KMS-11 (cell line): ENCODE data around the gene USH2A.

Experiments used
- H2AFZ ChIP-seq: fragments of 200-600 bp; sonication (generic); 2 replicates; pipeline ENCODE4 v1.6.1; 2016; ENCODE audit warnings: antibody characterized with exemption, mixed run types, low read depth
- H3K27ac ChIP-seq: fragments of 200-600 bp; sonication (generic); 2 replicates; pipeline ENCODE4 v1.6.1; 2016; ENCODE audit warnings: mild to moderate bottlenecking, mixed run types
- H3K27me3 ChIP-seq: fragments of 200-600 bp; sonication (generic); 2 replicates; pipeline ENCODE4 v1.6.1; 2017; ENCODE audit warnings: mild to moderate bottlenecking, low read depth, mixed run types, moderate library complexity; ENCODE audit not compliant: insufficient read depth
- H3K36me3 ChIP-seq: fragments of 200-600 bp; sonication (generic); 2 replicates; pipeline ENCODE4 v1.6.1; 2017; ENCODE audit warnings: mild to moderate bottlenecking, mixed run types; ENCODE audit not compliant: insufficient read depth
- H3K4me1 ChIP-seq: fragments of 200-600 bp; sonication (generic); 2 replicates; pipeline ENCODE4 v1.6.1; 2016; ENCODE audit warnings: mild to moderate bottlenecking, low read depth, mixed run types; ENCODE audit not compliant: poor library complexity, severe bottlenecking
- H3K4me2 ChIP-seq: fragments of 200-600 bp; sonication (generic); 2 replicates; pipeline ENCODE4 v1.7.0; 2016; ENCODE audit warnings: mild to moderate bottlenecking, mixed run types
- H3K4me3 ChIP-seq: fragments of 200-600 bp; sonication (generic); IDR thresholded peaks from 2 replicates; pipeline ENCODE4 v1.6.1; 2017; ENCODE audit warnings: low read depth, low read length, mixed read lengths; ENCODE audit not compliant: insufficient read depth
- H3K79me2 ChIP-seq: fragments of 200-600 bp; sonication (generic); 2 replicates; pipeline ENCODE4 v1.6.1; 2016; ENCODE audit warnings: low read depth, mixed run types; ENCODE audit not compliant: insufficient read depth
- H3K9ac ChIP-seq: fragments of 200-600 bp; sonication (generic); 2 replicates; pipeline ENCODE4 v1.6.1; 2016; ENCODE audit warnings: mild to moderate bottlenecking, mixed run types
- H4K20me1 ChIP-seq: fragments of 200-600 bp; sonication (generic); 2 replicates; pipeline ENCODE4 v1.6.1; 2016; ENCODE audit warnings: mild to moderate bottlenecking, mixed run types; ENCODE audit not compliant: insufficient read depth
- TF ChIP-seq, protein P1 (sequence below): fragments of 200-600 bp; sonication (generic); conservative IDR thresholded peaks from 2 replicates; pipeline ENCODE4 v1.6.1; 2017; ENCODE audit warnings: low read depth, mild to moderate bottlenecking, antibody characterized with exemption, low read length, moderate library complexity, mixed read lengths

USH2A gene

DNA sequence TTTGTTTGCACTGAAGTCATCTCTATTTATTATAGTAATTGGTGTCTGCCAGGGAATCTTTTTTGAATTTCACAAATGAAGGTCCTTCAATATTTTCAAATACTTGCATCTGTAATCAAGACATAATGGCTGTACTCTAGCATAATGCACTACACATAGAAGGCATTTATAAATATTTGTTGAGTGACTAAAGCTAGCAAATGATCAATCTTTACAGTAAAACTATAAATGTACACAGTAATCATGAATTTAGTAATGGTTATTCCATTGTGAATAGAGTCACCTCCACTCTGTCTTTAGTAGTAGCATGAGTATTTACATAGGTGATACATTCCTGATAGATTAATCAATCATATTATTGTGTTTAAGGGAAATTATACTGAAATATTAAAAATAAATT, 119.6 kb downstream of the USH2A start:
- Histone ChIP-seq H3K27me3 (no peaks in the 10 kb centered on the region), H2AFZ (no peak overlapping the region), H3K27ac (no peak overlapping the region), H3K4me1 (no peaks in the 10 kb centered on the region), H3K4me2 (no peak overlapping the region), H3K9ac (no peak overlapping the region), H3K36me3 (no peaks in the 10 kb centered on the region), H4K20me1 (no peaks in the 10 kb centered on the region), H3K79me2 (no peaks in the 10 kb centered on the region), H3K4me3 (no peak overlapping the region)
- TF ChIP-seq, protein P1, sequence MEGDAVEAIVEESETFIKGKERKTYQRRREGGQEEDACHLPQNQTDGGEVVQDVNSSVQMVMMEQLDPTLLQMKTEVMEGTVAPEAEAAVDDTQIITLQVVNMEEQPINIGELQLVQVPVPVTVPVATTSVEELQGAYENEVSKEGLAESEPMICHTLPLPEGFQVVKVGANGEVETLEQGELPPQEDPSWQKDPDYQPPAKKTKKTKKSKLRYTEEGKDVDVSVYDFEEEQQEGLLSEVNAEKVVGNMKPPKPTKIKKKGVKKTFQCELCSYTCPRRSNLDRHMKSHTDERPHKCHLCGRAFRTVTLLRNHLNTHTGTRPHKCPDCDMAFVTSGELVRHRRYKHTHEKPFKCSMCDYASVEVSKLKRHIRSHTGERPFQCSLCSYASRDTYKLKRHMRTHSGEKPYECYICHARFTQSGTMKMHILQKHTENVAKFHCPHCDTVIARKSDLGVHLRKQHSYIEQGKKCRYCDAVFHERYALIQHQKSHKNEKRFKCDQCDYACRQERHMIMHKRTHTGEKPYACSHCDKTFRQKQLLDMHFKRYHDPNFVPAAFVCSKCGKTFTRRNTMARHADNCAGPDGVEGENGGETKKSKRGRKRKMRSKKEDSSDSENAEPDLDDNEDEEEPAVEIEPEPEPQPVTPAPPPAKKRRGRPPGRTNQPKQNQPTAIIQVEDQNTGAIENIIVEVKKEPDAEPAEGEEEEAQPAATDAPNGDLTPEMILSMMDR = no peak

DNA sequence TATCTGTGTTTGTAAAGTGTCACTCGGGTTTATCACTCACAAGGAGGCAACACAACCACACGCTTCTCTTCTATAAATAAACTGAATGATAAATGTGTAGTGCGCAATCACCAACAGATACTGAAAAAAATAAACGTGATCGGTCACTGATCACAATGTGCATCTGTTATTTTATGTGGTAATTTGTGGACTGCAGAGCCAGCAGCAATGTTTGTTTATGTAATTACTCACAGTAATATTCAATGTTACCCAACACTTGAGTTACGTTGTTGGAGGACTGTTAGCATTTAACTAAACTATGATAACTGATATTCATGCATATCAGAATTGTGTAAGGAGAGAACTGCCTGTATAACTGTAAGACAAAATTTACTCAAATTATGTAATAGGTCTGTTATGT, 129.6 kb downstream of the USH2A start:
- Histone ChIP-seq H3K4me3 (no peak overlapping the region), H3K79me2 (no peaks in the 10 kb centered on the region), H3K9ac (no peak overlapping the region), H4K20me1 (no peaks in the 10 kb centered on the region), H3K36me3 (no peaks in the 10 kb centered on the region; the same call in 1 of the 2 replicates), H2AFZ (no peak overlapping the region), H3K4me2 (no peak overlapping the region), H3K27ac (no peak overlapping the region), H3K27me3 (no peaks in the 10 kb centered on the region), H3K4me1 (no peaks in the 10 kb centered on the region)
- TF ChIP-seq, protein P1 = no peak

DNA sequence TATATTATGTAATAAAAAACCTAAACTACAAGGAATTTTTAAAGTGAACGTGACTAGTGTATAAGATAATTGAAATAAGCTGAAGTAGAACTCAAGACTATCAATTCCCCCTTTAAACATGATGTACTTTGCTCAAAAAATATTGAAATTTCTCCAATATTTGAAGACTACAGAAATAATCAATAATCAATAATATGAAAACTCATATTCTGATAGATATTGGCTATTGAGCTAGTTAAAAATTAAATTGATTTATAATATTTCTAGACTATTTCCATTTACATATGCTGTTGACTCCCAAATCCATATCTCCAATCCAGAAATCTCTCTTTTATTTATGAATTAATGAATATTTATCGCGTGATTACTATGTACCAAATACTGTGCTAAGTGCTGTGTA, 133.2 kb downstream of the USH2A start:
- Histone ChIP-seq H3K4me1 (no peaks in the 10 kb centered on the region), H3K4me2 (no peak overlapping the region), H3K79me2 (no peaks in the 10 kb centered on the region), H2AFZ (no peak overlapping the region), H3K9ac (no peak overlapping the region), H3K4me3 (no peak overlapping the region), H3K27me3 (no peaks in the 10 kb centered on the region), H4K20me1 (no peaks in the 10 kb centered on the region), H3K27ac (no peak overlapping the region), H3K36me3 (no peaks in the 10 kb centered on the region; the same call in 1 of the 2 replicates)
- TF ChIP-seq, protein P1 = no peak

DNA sequence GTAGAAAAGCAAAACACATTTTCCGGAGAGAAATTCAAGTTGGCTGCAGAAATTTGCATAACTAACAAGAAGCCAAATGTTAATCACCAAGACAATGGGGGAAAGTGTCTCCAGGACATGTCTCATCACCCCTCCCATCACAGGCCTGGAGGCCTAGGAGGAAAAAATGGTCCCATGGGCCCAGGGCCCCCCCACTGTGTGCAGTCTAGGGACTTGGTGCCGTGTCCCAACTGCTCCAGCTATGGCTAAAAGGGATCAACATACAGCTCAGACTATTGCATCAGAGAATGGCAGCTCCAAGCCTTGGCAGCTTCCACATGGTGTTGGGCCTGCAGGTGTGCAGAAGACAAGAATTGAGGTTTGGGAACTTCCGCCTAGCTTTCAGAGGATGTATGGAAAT, 138.2 kb downstream of the USH2A start:
- no peak overlapping the region for H2AFZ ChIP-seq
- no peaks in the 10 kb centered on the region for H3K36me3 ChIP-seq
- H3K79me2 ChIP-seq = no peaks in the 10 kb centered on the region
- no peak overlapping the region for H3K4me3 ChIP-seq
- TF ChIP-seq, protein P1 = no peak
- H3K9ac ChIP-seq = no peak overlapping the region
- no peak overlapping the region for H3K4me2 ChIP-seq
- no peak overlapping the region for H3K27ac ChIP-seq
- no peaks in the 10 kb centered on the region for H3K27me3 ChIP-seq
- H3K4me1 ChIP-seq = no peaks in the 10 kb centered on the region
- no peaks in the 10 kb centered on the region for H4K20me1 ChIP-seq
